ENCODE results near the gene PDE4D. TPM values are rescaled to one million over a fixed set of nuclear protein-coding genes. Genes with fewer than 3 reads are reported as not detected.

Gene PDE4D
- total RNA-seq, 5 donors from 2014 or later (not counting 1 experiment from before 2014, with no cell fraction given), result 45.1 to 136 (median 64.9) TPM

DNA sequence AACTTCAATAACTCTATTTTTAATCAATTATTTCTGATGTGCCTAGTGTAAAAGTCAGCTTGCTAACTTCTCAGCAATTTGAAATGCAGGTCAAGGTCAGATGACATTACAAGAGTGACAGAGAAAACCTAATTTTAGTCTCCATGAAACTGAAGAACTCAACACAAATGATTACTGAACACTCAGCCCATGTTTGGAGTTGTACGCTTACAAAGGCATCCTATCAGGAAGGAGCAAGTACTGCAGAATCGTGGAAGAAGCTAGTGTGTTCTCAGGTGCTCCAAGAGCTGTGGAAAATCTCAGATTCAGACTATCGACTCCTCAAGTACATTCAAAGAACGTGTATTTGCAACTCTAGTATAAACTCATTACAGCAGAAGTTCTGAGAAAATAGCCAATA is 526.7 kb downstream of the PDE4D start:
- Histone ChIP-seq H3K4me1 (ENCODE audit: control insufficient read depth in 1 of 2, extremely low read depth in 1 of 2, insufficient read depth in 2 of 2, low read length in 2 of 2) (no peaks in the 10 kb centered on the region), H3K27me3 (replicated peaks in 1 of 2; ENCODE audit: control insufficient read depth in 2 of 2, extremely low read depth in 1 of 2, insufficient read depth in 2 of 2, low read length in 1 of 2) (peaks cover 0 to 5% of the 10 kb centered on the region in 2 experiments), H3K27ac (ENCODE audit: low read length) (no peak overlapping the region), H3K4me3 (ENCODE audit: control insufficient read depth in 1 of 2, extremely low read depth in 1 of 2, low read length in 1 of 2) (no peak overlapping the region), H3K9me3 (no peaks in the 10 kb centered on the region), H3K36me3 (ENCODE audit: control insufficient read depth in 2 of 2, extremely low read depth in 1 of 2, insufficient read depth in 1 of 2, low read length in 1 of 2) (no peaks in the 10 kb centered on the region)
- H3K27ac Mint-ChIP-seq, result no peak overlapping the region
- H3K36me3 Mint-ChIP-seq, result no peaks in the 10 kb centered on the region
- no peaks in the 10 kb centered on the region for H3K9me3 Mint-ChIP-seq
- peaks cover 0 to 2% (median 2%) of the 10 kb centered on the region in 3 donors for H3K4me1 Mint-ChIP-seq
- peaks cover 11 to 17% of the 10 kb centered on the region in 2 donors for H3K27me3 Mint-ChIP-seq
- ChIA-PET CTCF (interaction anchor here (0.7 to 2.7 kb wide), 12 partner anchors 8 to 481 kb away, joined by 3 to 22 read pairs (median 5); no protein-coding TSS in a partner anchor), POLR2A (no interaction called here)
- H3K4me3 Mint-ChIP-seq, result no peak overlapping the region
- 90% methylated on average over 3 of the region's 4 CpGs for WGBS (ENCODE audit: insufficient coverage)
- ATAC-seq (replicated peaks in 1 of 4), result no peak
- no peak for DNase-seq

DNA sequence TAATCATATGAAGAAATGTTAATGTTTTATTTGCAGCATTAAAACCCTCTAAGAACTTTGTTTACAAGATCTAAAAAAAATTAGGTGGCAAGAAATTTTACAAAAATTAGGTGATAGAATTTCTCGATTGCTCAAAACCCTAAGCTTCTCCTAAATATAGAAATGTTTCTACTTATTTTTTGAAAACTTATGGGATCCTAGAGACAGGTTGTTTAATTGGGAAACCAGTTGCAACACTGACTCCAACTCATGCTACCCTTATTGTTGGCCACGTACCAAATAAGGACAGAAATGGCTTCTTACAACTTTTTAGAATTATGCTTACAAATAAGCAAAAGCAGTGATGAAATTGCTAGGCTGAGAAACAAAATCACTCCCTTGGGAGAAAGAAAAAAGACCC is 531.1 kb downstream of the PDE4D start:
- peaks cover 0 to under 1% of the 10 kb centered on the region in 2 experiments for H3K4me1 ChIP-seq (ENCODE audit: control insufficient read depth in 1 of 2, extremely low read depth in 1 of 2, insufficient read depth in 2 of 2, low read length in 2 of 2)
- ChIA-PET POLR2A (no interaction called here), CTCF (interaction anchor here in 1 of 2 donors (1.0 kb wide), 1 partner anchor 11 kb away, joined by 3 read pairs; no protein-coding TSS in a partner anchor)
- no peak overlapping the region for H3K4me3 Mint-ChIP-seq
- H3K27ac ChIP-seq (ENCODE audit: low read length), result no peak overlapping the region
- no peak overlapping the region for H3K4me3 ChIP-seq (ENCODE audit: control insufficient read depth in 1 of 2, extremely low read depth in 1 of 2, low read length in 1 of 2)
- no peaks in the 10 kb centered on the region for H3K4me1 Mint-ChIP-seq
- H3K36me3 ChIP-seq (ENCODE audit: control insufficient read depth in 2 of 2, extremely low read depth in 1 of 2, insufficient read depth in 1 of 2, low read length in 1 of 2), result no peaks in the 10 kb centered on the region
- H3K27me3 ChIP-seq (replicated peaks in 1 of 2; ENCODE audit: control insufficient read depth in 2 of 2, extremely low read depth in 1 of 2, insufficient read depth in 2 of 2, low read length in 1 of 2), result peaks cover 0 to 5% of the 10 kb centered on the region in 2 experiments
- H3K27me3 Mint-ChIP-seq, result peaks cover 12 to 16% of the 10 kb centered on the region in 2 donors
- WGBS (ENCODE audit: insufficient coverage), result no CpG with 5 or more reads among the region's 2 CpGs
- no peaks in the 10 kb centered on the region for H3K36me3 Mint-ChIP-seq
- H3K27ac Mint-ChIP-seq, result no peak overlapping the region
- ATAC-seq (replicated peaks in 1 of 4) (no peak), DNase-seq (no peak)
- no peaks in the 10 kb centered on the region for H3K9me3 Mint-ChIP-seq
- H3K9me3 ChIP-seq, result no peaks in the 10 kb centered on the region

DNA sequence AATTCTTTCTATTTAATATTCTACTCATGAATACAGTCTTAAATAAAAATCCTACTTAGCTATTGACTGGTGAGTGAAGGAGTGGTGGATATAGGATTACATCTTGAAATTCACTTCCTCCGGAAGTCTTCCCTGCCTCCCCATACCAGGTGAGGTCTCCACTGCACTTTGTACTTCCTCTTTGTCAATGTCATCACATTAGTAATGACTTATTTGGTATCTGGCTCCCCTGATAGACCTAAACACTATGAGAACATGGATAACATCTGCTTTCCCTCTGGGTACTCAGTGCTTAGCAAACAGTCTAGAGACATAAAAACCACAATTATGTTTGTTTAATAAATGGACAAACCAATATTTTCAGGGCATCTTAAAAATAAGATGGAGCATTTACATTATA is 532.1 kb downstream of the PDE4D start:
- peaks cover 0 to 4% of the 10 kb centered on the region in 2 experiments for H3K4me1 ChIP-seq (ENCODE audit: control insufficient read depth in 1 of 2, extremely low read depth in 1 of 2, insufficient read depth in 2 of 2, low read length in 2 of 2)
- no peaks in the 10 kb centered on the region for H3K9me3 ChIP-seq
- no CpG with 5 or more reads among the region's 1 CpG for WGBS (ENCODE audit: insufficient coverage)
- ChIA-PET CTCF (no interaction called here), POLR2A (no interaction called here)
- no peaks in the 10 kb centered on the region for H3K9me3 Mint-ChIP-seq
- H3K27ac ChIP-seq (ENCODE audit: low read length), result no peak overlapping the region
- H3K27me3 Mint-ChIP-seq, result peaks cover 12 to 20% of the 10 kb centered on the region in 2 donors
- no peaks in the 10 kb centered on the region for H3K36me3 Mint-ChIP-seq
- H3K4me1 Mint-ChIP-seq, result no peaks in the 10 kb centered on the region
- DNase-seq, result no peak
- no peaks in the 10 kb centered on the region for H3K36me3 ChIP-seq (ENCODE audit: control insufficient read depth in 2 of 2, extremely low read depth in 1 of 2, insufficient read depth in 1 of 2, low read length in 1 of 2)
- no peak overlapping the region for H3K27ac Mint-ChIP-seq
- no peak for ATAC-seq (replicated peaks in 1 of 4)
- H3K27me3 ChIP-seq (replicated peaks in 1 of 2; ENCODE audit: control insufficient read depth in 2 of 2, extremely low read depth in 1 of 2, insufficient read depth in 2 of 2, low read length in 1 of 2), result peaks cover 0 to 8% of the 10 kb centered on the region in 2 experiments
- H3K4me3 Mint-ChIP-seq, result no peak overlapping the region
- no peak overlapping the region for H3K4me3 ChIP-seq (ENCODE audit: control insufficient read depth in 1 of 2, extremely low read depth in 1 of 2, low read length in 1 of 2)

DNA sequence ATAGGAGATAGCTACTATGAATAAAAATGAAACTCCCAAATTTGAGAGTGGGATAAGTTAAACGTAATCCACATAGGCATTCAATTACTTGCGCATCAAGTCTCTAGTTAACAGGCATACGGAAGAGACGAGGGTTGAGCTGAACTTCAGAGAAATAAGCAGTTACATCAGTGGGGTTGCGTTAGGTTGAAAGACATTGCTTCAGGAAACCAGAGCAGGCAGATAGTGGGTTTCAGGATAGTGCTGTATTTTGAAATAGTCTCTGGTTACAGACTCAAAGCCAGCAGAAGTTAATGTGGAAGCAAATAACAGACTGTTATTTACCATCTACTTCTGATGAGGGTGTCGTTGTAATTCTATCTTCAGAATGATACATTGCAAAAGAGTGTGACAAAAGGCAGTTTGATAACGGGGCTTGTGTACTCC is 533.4 kb downstream of the PDE4D start:
- DNase-seq (no peak), ATAC-seq (replicated peaks in 1 of 4) (no peak)
- WGBS (ENCODE audit: insufficient coverage), result 90% methylated on average over 5 of the region's 7 CpGs
- ChIA-PET POLR2A (no interaction called here), CTCF (no interaction called here)
- Histone ChIP-seq H3K9me3 (no peaks in the 10 kb centered on the region), H3K4me1 (ENCODE audit: control insufficient read depth in 1 of 2, extremely low read depth in 1 of 2, insufficient read depth in 2 of 2, low read length in 2 of 2) (peaks cover 0 to 4% of the 10 kb centered on the region in 2 experiments), H3K4me3 (ENCODE audit: control insufficient read depth in 1 of 2, extremely low read depth in 1 of 2, low read length in 1 of 2) (no peak overlapping the region), H3K27me3 (replicated peaks in 1 of 2; ENCODE audit: control insufficient read depth in 2 of 2, extremely low read depth in 1 of 2, insufficient read depth in 2 of 2, low read length in 1 of 2) (peaks cover 0 to 4% of the 10 kb centered on the region in 2 experiments), H3K27ac (ENCODE audit: low read length) (no peak overlapping the region), H3K36me3 (ENCODE audit: control insufficient read depth in 2 of 2, extremely low read depth in 1 of 2, insufficient read depth in 1 of 2, low read length in 1 of 2) (no peaks in the 10 kb centered on the region)
- Mint-ChIP-seq H3K36me3 (no peaks in the 10 kb centered on the region), H3K4me1 (no peaks in the 10 kb centered on the region), H3K4me3 (no peak overlapping the region), H3K9me3 (no peaks in the 10 kb centered on the region), H3K27me3 (peaks cover 12 to 20% of the 10 kb centered on the region in 2 donors), H3K27ac (no peak overlapping the region)

DNA sequence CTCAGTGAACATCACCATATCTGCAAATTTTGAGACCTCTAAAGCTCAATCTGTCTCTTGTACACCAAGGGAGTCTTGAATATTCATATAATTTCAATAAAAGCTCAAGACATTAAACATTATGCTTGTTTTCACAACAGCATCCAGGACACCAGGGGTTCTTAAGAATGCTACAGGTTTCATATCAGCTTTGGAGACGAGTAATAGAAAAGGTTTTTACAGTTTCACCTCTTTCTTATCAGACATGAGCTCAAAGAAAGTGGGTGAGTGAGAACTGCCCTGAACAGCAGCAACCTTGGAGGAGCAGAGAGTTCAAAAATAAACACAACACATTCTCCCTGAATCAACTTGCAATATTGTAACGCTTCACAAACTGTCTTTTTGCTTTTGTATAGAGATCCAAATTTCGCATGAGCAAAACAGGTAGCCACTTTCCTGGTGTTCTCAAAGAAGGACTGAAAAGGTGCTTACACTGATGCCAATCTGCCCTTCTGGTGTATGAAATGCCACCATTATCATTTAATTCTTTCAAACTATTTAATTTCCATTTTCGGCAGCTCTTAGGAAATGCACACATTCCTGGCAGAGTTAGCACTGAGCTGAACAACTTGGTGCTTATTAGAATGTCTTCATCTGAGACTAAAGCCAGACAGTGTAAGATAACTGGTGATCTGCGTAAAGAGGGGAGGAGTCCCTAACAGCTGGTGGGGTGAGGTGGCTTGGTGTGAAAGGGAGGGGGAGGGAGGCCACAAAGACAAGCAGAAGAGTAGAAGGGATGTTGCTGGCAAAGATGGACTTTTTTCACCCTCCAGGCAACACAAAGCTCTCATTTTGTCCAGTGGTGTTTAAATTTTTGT is 535.3 kb downstream of the PDE4D start:
- Histone ChIP-seq H3K4me3 (ENCODE audit: control insufficient read depth in 1 of 2, extremely low read depth in 1 of 2, low read length in 1 of 2) (no peak overlapping the region), H3K9me3 (no peaks in the 10 kb centered on the region), H3K4me1 (ENCODE audit: control insufficient read depth in 1 of 2, extremely low read depth in 1 of 2, insufficient read depth in 2 of 2, low read length in 2 of 2) (peaks cover 0 to 4% of the 10 kb centered on the region in 2 experiments), H3K27ac (ENCODE audit: low read length) (no peak overlapping the region), H3K36me3 (ENCODE audit: control insufficient read depth in 2 of 2, extremely low read depth in 1 of 2, insufficient read depth in 1 of 2, low read length in 1 of 2) (no peaks in the 10 kb centered on the region), H3K27me3 (replicated peaks in 1 of 2; ENCODE audit: control insufficient read depth in 2 of 2, extremely low read depth in 1 of 2, insufficient read depth in 2 of 2, low read length in 1 of 2) (peaks cover 0 to 3% of the 10 kb centered on the region in 2 experiments)
- peak in 7 of 35 experiments; percentile 0 to 35 (median 9) for DNase-seq
- Mint-ChIP-seq H3K36me3 (no peaks in the 10 kb centered on the region), H3K27ac (no peak overlapping the region), H3K27me3 (peaks cover 13 to 20% of the 10 kb centered on the region in 2 donors), H3K4me1 (no peaks in the 10 kb centered on the region), H3K9me3 (no peaks in the 10 kb centered on the region), H3K4me3 (no peak overlapping the region)
- no peak for ATAC-seq (replicated peaks in 1 of 4)
- CTCF ChIA-PET, result interaction anchor here (1.2 to 1.5 kb wide), 2 partner anchors 9 to 10 kb away, joined by 6 read pairs; no protein-coding TSS in a partner anchor
- POLR2A ChIA-PET, result interaction anchor here in 1 of 2 donors (0.6 kb wide), 1 partner anchor 1709 kb away, joined by 3 read pairs; no protein-coding TSS in a partner anchor
- WGBS (ENCODE audit: insufficient coverage), result 90% methylated on average over 3 of the region's 5 CpGs

DNA sequence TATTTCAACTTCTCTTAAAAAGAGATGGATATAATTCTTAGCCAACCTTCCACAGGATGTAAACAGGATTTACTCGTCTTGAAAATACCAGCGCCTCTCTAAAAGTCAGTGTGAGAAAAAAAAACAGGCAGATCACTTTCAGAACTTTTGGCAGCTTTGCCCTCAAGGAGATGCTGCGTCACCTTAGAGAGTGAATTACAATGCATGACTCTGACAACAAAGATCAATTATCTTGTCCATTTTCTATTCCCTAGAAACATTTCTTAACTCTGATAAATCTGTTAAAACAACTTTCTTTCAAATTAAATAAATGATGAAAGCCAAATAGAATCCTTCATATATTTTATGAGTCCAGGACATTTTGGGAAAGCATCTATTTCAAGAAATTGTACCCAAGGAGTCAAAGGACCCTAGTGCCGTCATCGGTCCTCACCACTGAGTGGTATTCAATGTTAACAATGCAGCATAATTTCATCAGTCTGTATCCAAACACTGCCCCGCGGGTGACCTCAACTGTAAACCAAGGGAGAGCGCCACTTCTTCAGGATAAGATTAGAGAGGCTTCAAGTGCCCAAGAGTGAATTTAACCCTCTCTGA is 536.0 kb downstream of the PDE4D start:
- DNase-seq, result no peak

More for the DNA sequence above, 536.0 kb downstream of the PDE4D start:
- Histone ChIP-seq H3K9me3 (no peaks in the 10 kb centered on the region), H3K4me1 (ENCODE audit: control insufficient read depth in 1 of 2, extremely low read depth in 1 of 2, insufficient read depth in 2 of 2, low read length in 2 of 2) (peaks cover 0 to 4% of the 10 kb centered on the region in 2 experiments), H3K27me3 (replicated peaks in 1 of 2; ENCODE audit: control insufficient read depth in 2 of 2, extremely low read depth in 1 of 2, insufficient read depth in 2 of 2, low read length in 1 of 2) (peaks cover 0 to 3% of the 10 kb centered on the region in 2 experiments), H3K36me3 (ENCODE audit: control insufficient read depth in 2 of 2, extremely low read depth in 1 of 2, insufficient read depth in 1 of 2, low read length in 1 of 2) (no peaks in the 10 kb centered on the region), H3K4me3 (ENCODE audit: control insufficient read depth in 1 of 2, extremely low read depth in 1 of 2, low read length in 1 of 2) (no peak overlapping the region), H3K27ac (ENCODE audit: low read length) (no peak overlapping the region)
- no peak for ATAC-seq (replicated peaks in 1 of 4)
- ChIA-PET CTCF (no interaction called here), POLR2A (no interaction called here)
- Mint-ChIP-seq H3K27ac (no peak overlapping the region), H3K9me3 (no peaks in the 10 kb centered on the region), H3K4me3 (no peak overlapping the region), H3K36me3 (no peaks in the 10 kb centered on the region), H3K4me1 (no peaks in the 10 kb centered on the region), H3K27me3 (peaks cover 19 to 20% of the 10 kb centered on the region in 2 donors)
- WGBS (ENCODE audit: insufficient coverage), result 71% methylated on average over 4 of the region's 8 CpGs
